DOHH2 (cell line): ENCODE data around the gene LRRC8B.

Experiments used
- EZH2phosphoT487 ChIP-seq: fragments of 200-600 bp; sonication (generic); IDR thresholded peaks from 2 replicates; pipeline ENCODE4 v1.6.1; 2017; ENCODE audit warnings: borderline replicate concordance, mild to moderate bottlenecking, antibody characterized with exemption, low read length, moderate library complexity, mixed read lengths
- TF ChIP-seq, protein P1 (sequence below): fragments of 200-600 bp; sonication (generic); IDR thresholded peaks from one replicate; pipeline ENCODE4 v1.5.1; 2014; ENCODE audit warnings: antibody characterized with exemption, mild to moderate bottlenecking, low read depth, low read length; ENCODE audit not compliant: poor library complexity, severe bottlenecking

DNA sequence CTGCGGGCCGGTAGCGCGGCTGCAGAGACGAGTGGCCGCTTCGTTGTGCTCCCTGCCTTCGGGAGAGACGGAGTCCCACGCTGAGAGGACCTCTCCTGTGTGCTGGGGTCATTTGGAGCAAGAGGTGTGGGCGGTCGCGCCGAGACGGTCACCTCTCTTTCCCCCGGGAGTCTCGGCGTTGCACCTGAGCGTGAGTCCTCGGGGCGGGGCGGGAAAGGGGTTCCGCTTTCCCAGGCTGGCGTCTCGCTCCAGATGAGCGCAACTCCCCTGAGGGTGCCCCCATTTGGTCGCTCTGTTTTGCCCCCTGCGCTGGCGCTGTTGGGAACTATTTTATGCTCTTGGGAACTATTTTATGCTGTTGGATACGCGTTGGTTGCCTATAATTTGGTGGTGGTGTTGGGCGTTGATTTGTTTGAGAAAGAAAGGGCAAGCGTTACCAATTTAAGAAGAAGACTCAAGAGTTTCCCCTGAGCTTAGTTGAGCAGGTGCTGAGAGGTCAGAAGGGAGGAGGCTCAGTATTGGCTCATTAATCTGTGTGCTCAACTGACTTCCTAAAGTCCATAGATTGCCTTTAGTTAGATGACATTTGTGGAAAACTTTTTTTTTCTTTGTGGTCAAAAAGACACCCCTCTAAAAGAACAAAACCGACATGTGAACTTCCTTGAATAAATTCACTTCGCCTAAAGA lies 683 bp downstream of the LRRC8B start:
- TF ChIP-seq, protein P1, sequence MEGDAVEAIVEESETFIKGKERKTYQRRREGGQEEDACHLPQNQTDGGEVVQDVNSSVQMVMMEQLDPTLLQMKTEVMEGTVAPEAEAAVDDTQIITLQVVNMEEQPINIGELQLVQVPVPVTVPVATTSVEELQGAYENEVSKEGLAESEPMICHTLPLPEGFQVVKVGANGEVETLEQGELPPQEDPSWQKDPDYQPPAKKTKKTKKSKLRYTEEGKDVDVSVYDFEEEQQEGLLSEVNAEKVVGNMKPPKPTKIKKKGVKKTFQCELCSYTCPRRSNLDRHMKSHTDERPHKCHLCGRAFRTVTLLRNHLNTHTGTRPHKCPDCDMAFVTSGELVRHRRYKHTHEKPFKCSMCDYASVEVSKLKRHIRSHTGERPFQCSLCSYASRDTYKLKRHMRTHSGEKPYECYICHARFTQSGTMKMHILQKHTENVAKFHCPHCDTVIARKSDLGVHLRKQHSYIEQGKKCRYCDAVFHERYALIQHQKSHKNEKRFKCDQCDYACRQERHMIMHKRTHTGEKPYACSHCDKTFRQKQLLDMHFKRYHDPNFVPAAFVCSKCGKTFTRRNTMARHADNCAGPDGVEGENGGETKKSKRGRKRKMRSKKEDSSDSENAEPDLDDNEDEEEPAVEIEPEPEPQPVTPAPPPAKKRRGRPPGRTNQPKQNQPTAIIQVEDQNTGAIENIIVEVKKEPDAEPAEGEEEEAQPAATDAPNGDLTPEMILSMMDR: peak; percentile 49
- TF ChIP-seq EZH2phosphoT487: no peak
